Epithelial cell of proximal tubule (primary cell): ENCODE measurements around the gene FOXP4. TPM values are rescaled to one million over a fixed set of nuclear protein-coding genes. Genes with fewer than 3 reads are reported as not detected.

Source experiments
- DNase-seq: peaks from one replicate; pipeline ENCODE4 v3.0.0-alpha.2; 2011; ENCODE audit warnings: low read depth
- H3K4me3 ChIP-seq: 2 replicates; pipeline ENCODE4 v1.5.1; 2011; ENCODE audit warnings: low read depth, mild to moderate bottlenecking, low read length
- CTCF ChIP-seq: conservative IDR thresholded peaks from 2 replicates; pipeline ENCODE4 v1.5.1; 2012; ENCODE audit warnings: low read depth, mild to moderate bottlenecking, low read length
- total RNA-seq: library from RNA; depleted of rRNA; stranded (reverse); fragments of >200 nt; gene quantifications from 2 replicates; pipeline ENCODE4 v1.2.3, GENCODE V29; 2015

FOXP4 gene
- total RNA-seq, 1 donor from 2014 or later, result 7.5 TPM

GRCh38 chr6:41529970-41530369 lies 16.2 kb upstream of the FOXP4 start:
- no peak for TF ChIP-seq CTCF
- H3K4me3 ChIP-seq, result no peak overlapping the region
- DNase-seq, result no peak

- no peak for TF ChIP-seq CTCF
- H3K4me3 ChIP-seq, result no peak overlapping the region
- DNase-seq, result no peak
These were observed 15.7 kb upstream of the FOXP4 start for GRCh38 chr6:41530476-41530875.

- no peak overlapping the region for H3K4me3 ChIP-seq
- no peak for TF ChIP-seq CTCF
- no peak for DNase-seq
These were observed 15.2 kb upstream of the FOXP4 start for GRCh38 chr6:41531016-41531415.

GRCh38 chr6:41531591-41532582 lies 14.3 kb upstream of the FOXP4 start:
- no peak for DNase-seq
- no peak overlapping the region for H3K4me3 ChIP-seq
- no peak for TF ChIP-seq CTCF

- no peak for TF ChIP-seq CTCF
- DNase-seq, result no peak
- H3K4me3 ChIP-seq, result no peak overlapping the region
These were observed 10.4 kb upstream of the FOXP4 start for GRCh38 chr6:41535766-41536165.

- TF ChIP-seq CTCF, result no peak
- DNase-seq, result no peak
- no peak overlapping the region for H3K4me3 ChIP-seq
These were observed 9.1 kb upstream of the FOXP4 start for GRCh38 chr6:41536795-41537758.
